ENCODE results near the gene CDK9.

Gene CDK9

GRCh38 chr9:127746959-127747569 is 38.8 kb upstream of the CDK9 start:
- TF ChIP-seq PATZ1 (CRISPR knock-in tag; IDR thresholded peaks at IDR 0.05; ENCODE audit: borderline replicate concordance) (no peak), TCF4 (CRISPR knock-in tag; IDR thresholded peaks at IDR 0.05; ENCODE audit: borderline replicate concordance) (no peak), PPARA (CRISPR knock-in tag; IDR thresholded peaks at IDR 0.05; ENCODE audit: borderline replicate concordance) (no peak), ZNF8 (CRISPR knock-in tag; IDR thresholded peaks at IDR 0.05) (no peak)
- TF ChIP-seq, protein P1, sequence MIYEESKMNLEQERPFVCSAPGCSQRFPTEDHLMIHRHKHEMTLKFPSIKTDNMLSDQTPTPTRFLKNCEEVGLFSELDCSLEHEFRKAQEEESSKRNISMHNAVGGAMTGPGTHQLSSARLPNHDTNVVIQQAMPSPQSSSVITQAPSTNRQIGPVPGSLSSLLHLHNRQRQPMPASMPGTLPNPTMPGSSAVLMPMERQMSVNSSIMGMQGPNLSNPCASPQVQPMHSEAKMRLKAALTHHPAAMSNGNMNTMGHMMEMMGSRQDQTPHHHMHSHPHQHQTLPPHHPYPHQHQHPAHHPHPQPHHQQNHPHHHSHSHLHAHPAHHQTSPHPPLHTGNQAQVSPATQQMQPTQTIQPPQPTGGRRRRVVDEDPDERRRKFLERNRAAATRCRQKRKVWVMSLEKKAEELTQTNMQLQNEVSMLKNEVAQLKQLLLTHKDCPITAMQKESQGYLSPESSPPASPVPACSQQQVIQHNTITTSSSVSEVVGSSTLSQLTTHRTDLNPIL (CRISPR knock-in tag; IDR thresholded peaks at IDR 0.05; ENCODE audit: low read depth) = no peak
- no peak for ATAC-seq

DNA sequence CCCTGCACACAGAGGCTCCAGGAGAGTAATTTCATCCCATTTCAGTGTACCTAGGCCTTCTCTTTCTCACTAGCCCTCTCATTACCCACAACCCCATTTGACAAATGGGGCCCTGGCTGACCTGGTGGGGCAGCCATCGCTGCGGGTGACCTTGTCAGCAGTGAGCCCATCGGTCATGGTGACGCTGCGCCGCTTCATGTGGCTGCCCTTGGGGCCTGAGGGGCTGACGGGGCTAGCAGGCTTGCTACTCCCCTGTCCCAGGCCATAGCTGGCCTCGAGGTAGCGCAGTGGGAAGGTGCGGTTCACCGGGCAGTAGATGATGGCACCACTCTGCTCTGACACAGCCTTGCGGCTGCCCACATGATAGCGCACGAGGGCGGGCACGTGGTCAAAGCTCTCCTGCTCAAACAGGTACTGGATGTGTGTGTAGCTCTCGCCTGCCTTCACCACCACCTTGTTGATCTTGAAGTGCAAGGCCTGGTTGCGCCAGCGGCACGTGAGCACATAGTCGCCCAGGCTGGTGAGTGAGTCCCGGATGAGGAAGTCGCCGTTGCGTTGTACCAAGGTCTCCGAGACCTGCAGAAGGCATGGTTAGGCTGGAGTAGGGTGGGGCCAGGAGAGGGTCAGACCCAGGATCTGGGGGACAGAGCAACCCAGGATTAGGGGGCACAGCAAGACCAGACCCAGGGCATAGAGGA is 36.6 kb upstream of the CDK9 start:
- no peak for ATAC-seq
- TF ChIP-seq, protein P2, sequence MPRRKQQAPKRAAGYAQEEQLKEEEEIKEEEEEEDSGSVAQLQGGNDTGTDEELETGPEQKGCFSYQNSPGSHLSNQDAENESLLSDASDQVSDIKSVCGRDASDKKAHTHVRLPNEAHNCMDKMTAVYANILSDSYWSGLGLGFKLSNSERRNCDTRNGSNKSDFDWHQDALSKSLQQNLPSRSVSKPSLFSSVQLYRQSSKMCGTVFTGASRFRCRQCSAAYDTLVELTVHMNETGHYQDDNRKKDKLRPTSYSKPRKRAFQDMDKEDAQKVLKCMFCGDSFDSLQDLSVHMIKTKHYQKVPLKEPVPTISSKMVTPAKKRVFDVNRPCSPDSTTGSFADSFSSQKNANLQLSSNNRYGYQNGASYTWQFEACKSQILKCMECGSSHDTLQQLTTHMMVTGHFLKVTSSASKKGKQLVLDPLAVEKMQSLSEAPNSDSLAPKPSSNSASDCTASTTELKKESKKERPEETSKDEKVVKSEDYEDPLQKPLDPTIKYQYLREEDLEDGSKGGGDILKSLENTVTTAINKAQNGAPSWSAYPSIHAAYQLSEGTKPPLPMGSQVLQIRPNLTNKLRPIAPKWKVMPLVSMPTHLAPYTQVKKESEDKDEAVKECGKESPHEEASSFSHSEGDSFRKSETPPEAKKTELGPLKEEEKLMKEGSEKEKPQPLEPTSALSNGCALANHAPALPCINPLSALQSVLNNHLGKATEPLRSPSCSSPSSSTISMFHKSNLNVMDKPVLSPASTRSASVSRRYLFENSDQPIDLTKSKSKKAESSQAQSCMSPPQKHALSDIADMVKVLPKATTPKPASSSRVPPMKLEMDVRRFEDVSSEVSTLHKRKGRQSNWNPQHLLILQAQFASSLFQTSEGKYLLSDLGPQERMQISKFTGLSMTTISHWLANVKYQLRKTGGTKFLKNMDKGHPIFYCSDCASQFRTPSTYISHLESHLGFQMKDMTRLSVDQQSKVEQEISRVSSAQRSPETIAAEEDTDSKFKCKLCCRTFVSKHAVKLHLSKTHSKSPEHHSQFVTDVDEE (CRISPR knock-in tag; IDR thresholded peaks at IDR 0.05) = no peak
- TF ChIP-seq ZFP30 (CRISPR knock-in tag; IDR thresholded peaks at IDR 0.05) (no peak), POU6F1 (CRISPR knock-in tag; IDR thresholded peaks at IDR 0.05; ENCODE audit: borderline replicate concordance, low read depth) (no peak), OSR1 (CRISPR knock-in tag; IDR thresholded peaks at IDR 0.05) (no peak), TOX (CRISPR knock-in tag; IDR thresholded peaks at IDR 0.05; ENCODE audit: borderline replicate concordance) (no peak), ZNF8 (CRISPR knock-in tag; IDR thresholded peaks at IDR 0.05) (no peak), CSDC2 (CRISPR knock-in tag; IDR thresholded peaks at IDR 0.05) (no peak), SNAI2 (CRISPR knock-in tag; IDR thresholded peaks at IDR 0.05) (no peak), ZFP3 (CRISPR knock-in tag; IDR thresholded peaks at IDR 0.05) (no peak), ARNTL (CRISPR knock-in tag; IDR thresholded peaks at IDR 0.05; ENCODE audit: borderline replicate concordance, low read depth) (no peak), ZNF565 (CRISPR knock-in tag; conservative IDR thresholded peaks at IDR 0.05; ENCODE audit: low read depth) (no peak), ESRRG (CRISPR knock-in tag; IDR thresholded peaks at IDR 0.05) (no peak)

- TF ChIP-seq ESRRG (CRISPR knock-in tag; IDR thresholded peaks at IDR 0.05) (no peak), GLIS3 (CRISPR knock-in tag; IDR thresholded peaks at IDR 0.05) (no peak), ZC3H10 (CRISPR knock-in tag; IDR thresholded peaks at IDR 0.05) (no peak), OSR1 (CRISPR knock-in tag; IDR thresholded peaks at IDR 0.05) (no peak), SNAI2 (CRISPR knock-in tag; IDR thresholded peaks at IDR 0.05) (no peak), RARB (CRISPR knock-in tag; IDR thresholded peaks at IDR 0.05) (no peak), TOX (CRISPR knock-in tag; IDR thresholded peaks at IDR 0.05; ENCODE audit: borderline replicate concordance) (no peak)
- TF ChIP-seq, protein P2 (CRISPR knock-in tag; IDR thresholded peaks at IDR 0.05) = no peak
- ATAC-seq = 0 out of 3 replicates have a peak, but pooled peaks have one; percentile 12
These were observed 34.4 kb upstream of the CDK9 start for GRCh38 chr9:127751269-127752054.

Data from SK-N-SH treated with all-trans-retinoic acid at 6 μM for 48 hours (cell line).